ENCODE data around the gene TTC22.

TTC22 gene

DNA sequence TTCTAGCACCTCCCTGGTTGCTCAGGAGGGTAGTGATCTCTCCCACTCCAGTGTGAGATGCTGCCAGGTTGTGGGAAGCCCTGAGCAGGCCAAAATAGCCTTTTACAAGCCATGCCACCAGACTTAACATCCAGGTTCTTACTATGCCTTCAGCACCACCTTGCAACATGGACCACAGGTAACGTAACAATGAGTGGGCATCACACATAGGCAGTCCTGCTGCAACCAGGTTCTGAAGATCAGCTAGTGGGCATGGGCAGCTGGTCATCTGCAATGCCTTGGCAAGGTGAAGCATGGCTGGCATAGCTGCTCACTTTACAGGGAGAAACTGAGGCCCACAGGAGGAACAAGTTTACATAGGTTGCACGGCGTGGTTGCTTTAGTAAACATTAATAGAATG, 45.2 kb upstream of the TTC22 start:
- H3K79me2 ChIP-seq (ENCODE audit: insufficient read depth, low read length): no peaks in the 10 kb centered on the region
- no peak overlapping the region for H3K4me2 ChIP-seq (ENCODE audit: low read length)
- H3K27me3 ChIP-seq (ENCODE audit: insufficient read depth, low read length): no peaks in the 10 kb centered on the region
- H3K9me3 ChIP-seq (ENCODE audit: low read length): no peaks in the 10 kb centered on the region
- no peaks in the 10 kb centered on the region for H3K4me1 ChIP-seq (ENCODE audit: insufficient read depth, low read length, severe bottlenecking)
- H2AFZ ChIP-seq (ENCODE audit: low read length): no peak overlapping the region
- no peak overlapping the region for H3K4me3 ChIP-seq (ENCODE audit: low read depth, low read length, poor library complexity, severe bottlenecking)
- no peak overlapping the region for H3K27ac ChIP-seq (ENCODE audit: low read depth, low read length, poor library complexity, severe bottlenecking)
- H4K20me1 ChIP-seq (ENCODE audit: insufficient read depth, low read length): no peaks in the 10 kb centered on the region
- H3K36me3 ChIP-seq (ENCODE audit: insufficient read depth, low read length): peaks cover 44% of the 10 kb centered on the region
- no peak overlapping the region for H3K9ac ChIP-seq (ENCODE audit: low read length)
- TF ChIP-seq, protein P1, sequence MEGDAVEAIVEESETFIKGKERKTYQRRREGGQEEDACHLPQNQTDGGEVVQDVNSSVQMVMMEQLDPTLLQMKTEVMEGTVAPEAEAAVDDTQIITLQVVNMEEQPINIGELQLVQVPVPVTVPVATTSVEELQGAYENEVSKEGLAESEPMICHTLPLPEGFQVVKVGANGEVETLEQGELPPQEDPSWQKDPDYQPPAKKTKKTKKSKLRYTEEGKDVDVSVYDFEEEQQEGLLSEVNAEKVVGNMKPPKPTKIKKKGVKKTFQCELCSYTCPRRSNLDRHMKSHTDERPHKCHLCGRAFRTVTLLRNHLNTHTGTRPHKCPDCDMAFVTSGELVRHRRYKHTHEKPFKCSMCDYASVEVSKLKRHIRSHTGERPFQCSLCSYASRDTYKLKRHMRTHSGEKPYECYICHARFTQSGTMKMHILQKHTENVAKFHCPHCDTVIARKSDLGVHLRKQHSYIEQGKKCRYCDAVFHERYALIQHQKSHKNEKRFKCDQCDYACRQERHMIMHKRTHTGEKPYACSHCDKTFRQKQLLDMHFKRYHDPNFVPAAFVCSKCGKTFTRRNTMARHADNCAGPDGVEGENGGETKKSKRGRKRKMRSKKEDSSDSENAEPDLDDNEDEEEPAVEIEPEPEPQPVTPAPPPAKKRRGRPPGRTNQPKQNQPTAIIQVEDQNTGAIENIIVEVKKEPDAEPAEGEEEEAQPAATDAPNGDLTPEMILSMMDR (IDR thresholded peaks at IDR 0.05; ENCODE audit: low read length): no peak
- TF ChIP-seq EZH2 (IDR thresholded peaks at IDR 0.05; ENCODE audit: borderline replicate concordance, low read length): no peak
- H3F3A ChIP-seq (ENCODE audit: insufficient read depth, low read length): no peaks in the 10 kb centered on the region
- no peaks in the 10 kb centered on the region for H3K9me2 ChIP-seq (ENCODE audit: low read depth, low read length)

DNA sequence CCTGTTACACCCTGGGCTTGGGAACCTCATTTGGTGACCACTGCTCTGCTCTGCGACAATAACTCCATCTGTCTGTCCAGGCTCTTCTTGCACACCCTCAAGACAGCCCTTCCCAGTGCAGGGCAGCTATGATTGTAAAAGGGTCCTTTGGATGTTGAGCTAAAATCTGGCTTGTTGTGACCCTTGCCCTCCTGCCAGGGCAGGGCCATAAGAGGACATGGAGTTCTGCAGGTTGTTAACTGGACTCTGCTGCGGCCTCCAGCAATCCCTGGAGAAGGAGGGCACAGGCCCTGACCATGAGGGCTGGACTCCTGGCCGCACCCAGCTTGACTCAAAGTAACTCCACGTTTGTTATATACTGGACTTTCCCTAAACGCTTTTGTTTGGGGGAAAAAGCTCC, 44.6 kb upstream of the TTC22 start:
- H3K27ac ChIP-seq (ENCODE audit: low read depth, low read length, poor library complexity, severe bottlenecking): no peak overlapping the region
- H3K4me2 ChIP-seq (ENCODE audit: low read length): no peak overlapping the region
- H3K9me2 ChIP-seq (ENCODE audit: low read depth, low read length): no peaks in the 10 kb centered on the region
- no peaks in the 10 kb centered on the region for H3K79me2 ChIP-seq (ENCODE audit: insufficient read depth, low read length)
- no peaks in the 10 kb centered on the region for H3K4me1 ChIP-seq (ENCODE audit: insufficient read depth, low read length, severe bottlenecking)
- H4K20me1 ChIP-seq (ENCODE audit: insufficient read depth, low read length): no peaks in the 10 kb centered on the region
- H3K4me3 ChIP-seq (ENCODE audit: low read depth, low read length, poor library complexity, severe bottlenecking): no peak overlapping the region
- H3K9ac ChIP-seq (ENCODE audit: low read length): no peak overlapping the region
- H2AFZ ChIP-seq (ENCODE audit: low read length): no peak overlapping the region
- no peaks in the 10 kb centered on the region for H3F3A ChIP-seq (ENCODE audit: insufficient read depth, low read length)
- TF ChIP-seq, protein P1 (IDR thresholded peaks at IDR 0.05; ENCODE audit: low read length): no peak
- TF ChIP-seq EZH2 (IDR thresholded peaks at IDR 0.05; ENCODE audit: borderline replicate concordance, low read length): no peak
- H3K27me3 ChIP-seq (ENCODE audit: insufficient read depth, low read length): no peaks in the 10 kb centered on the region
- no peaks in the 10 kb centered on the region for H3K9me3 ChIP-seq (ENCODE audit: low read length)
- peaks cover 39% of the 10 kb centered on the region for H3K36me3 ChIP-seq (ENCODE audit: insufficient read depth, low read length)

DNA sequence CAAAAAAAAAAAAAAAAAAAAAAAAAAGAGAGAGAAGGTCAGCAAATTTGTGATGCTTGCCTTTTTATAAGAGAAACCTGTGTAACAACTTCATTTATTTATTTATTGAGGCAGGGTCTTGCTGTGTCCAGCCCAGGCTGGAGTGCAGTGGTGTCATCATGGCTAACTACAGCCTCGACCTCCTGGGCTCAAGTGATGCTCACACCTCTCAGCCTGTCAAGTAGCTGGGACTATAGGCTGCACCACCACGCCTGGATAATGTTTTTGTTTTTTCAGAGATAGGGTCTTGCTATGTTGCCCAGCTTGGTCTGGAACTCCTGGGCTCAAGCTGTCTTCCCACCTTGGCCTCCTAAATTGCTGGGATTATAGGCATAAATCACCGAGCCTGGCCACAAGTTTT, 43.4 kb upstream of the TTC22 start:
- Histone ChIP-seq H3K4me3 (ENCODE audit: low read depth, low read length, poor library complexity, severe bottlenecking) (no peak overlapping the region), H4K20me1 (ENCODE audit: insufficient read depth, low read length) (no peaks in the 10 kb centered on the region), H2AFZ (ENCODE audit: low read length) (no peak overlapping the region), H3K27ac (ENCODE audit: low read depth, low read length, poor library complexity, severe bottlenecking) (no peak overlapping the region), H3K4me1 (ENCODE audit: insufficient read depth, low read length, severe bottlenecking) (no peaks in the 10 kb centered on the region), H3K4me2 (ENCODE audit: low read length) (no peak overlapping the region), H3K79me2 (ENCODE audit: insufficient read depth, low read length) (no peaks in the 10 kb centered on the region), H3K27me3 (ENCODE audit: insufficient read depth, low read length) (no peaks in the 10 kb centered on the region), H3K9me3 (ENCODE audit: low read length) (no peaks in the 10 kb centered on the region), H3K9me2 (ENCODE audit: low read depth, low read length) (no peaks in the 10 kb centered on the region), H3K9ac (ENCODE audit: low read length) (no peak overlapping the region), H3F3A (ENCODE audit: insufficient read depth, low read length) (no peaks in the 10 kb centered on the region), H3K36me3 (ENCODE audit: insufficient read depth, low read length) (peaks cover 27% of the 10 kb centered on the region)
- no peak for TF ChIP-seq EZH2 (IDR thresholded peaks at IDR 0.05; ENCODE audit: borderline replicate concordance, low read length)
- TF ChIP-seq, protein P1 (IDR thresholded peaks at IDR 0.05; ENCODE audit: low read length): no peak
